LHCN-M2 (cell line): ENCODE data around the gene IGLON5. TPM values are rescaled to one million over a fixed set of nuclear protein-coding genes. Genes with fewer than 3 reads are reported as not detected.
A peak's percentile ranks its signal among the peaks of the same experiment; 100 is the strongest.

Experiments used
- DNase-seq: peaks from one replicate; pipeline ENCODE4 v3.0.0-alpha.2; 2012; ENCODE audit warnings: low read depth
- total RNA-seq: library from RNA; depleted of rRNA; stranded (reverse); fragments of >200 nt; gene quantifications from 2 replicates; pipeline ENCODE4 v1.2.3, GENCODE V29; 2014

Gene IGLON5
- total RNA-seq, 1 experiment from 2014 or later, result not detected

- DNase-seq, result no peak
Observed at GRCh38 chr19:51364200-51365106, 53.0 kb downstream of the IGLON5 start.

DNA sequence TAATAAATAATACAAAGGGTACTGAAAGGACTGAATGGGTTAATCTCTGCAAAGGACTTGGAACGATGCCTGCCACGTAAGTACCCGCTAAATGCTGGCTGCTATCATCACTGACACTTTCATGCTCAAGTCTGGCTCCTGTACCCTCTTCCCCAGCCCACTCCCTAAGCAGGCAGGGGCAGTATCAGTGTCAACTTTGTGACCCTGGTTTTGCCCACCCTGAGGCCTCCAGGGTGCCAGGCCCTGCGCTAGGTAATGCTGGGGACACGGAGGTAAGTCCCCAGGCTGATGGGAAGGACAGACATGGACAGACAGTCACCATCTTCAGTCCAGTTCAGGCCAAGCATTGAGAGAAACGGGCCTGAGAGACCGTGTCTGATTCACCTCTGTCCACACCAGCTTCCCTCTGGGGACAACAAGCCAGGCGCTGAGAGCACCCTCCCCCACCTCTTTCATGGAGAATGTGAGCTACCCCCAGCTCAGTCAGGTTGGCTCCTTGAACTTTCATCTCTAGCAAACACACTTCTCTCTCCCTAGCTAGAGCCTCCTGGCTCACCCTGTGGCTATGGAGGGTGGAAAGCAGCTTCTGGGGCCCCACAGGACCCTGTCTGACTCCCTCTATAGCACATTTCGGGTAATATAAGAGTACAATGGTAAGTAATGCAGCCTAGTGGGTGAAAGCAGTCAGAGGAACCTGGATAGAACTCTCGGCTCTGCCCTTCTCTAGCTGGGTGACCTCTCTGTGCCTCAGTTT is 53.9 kb downstream of the IGLON5 start:
- DNase-seq, result peak; percentile 54

- no peak for DNase-seq
Observed at GRCh38 chr19:51365965-51366388, 54.5 kb downstream of the IGLON5 start, which contains the start of gene ETFB. ETFB (minus strand) TSS chr19:51366388; CDS start chr19:51366326, 62 bp downstream.

- DNase-seq, result peak; percentile 97
Observed at GRCh38 chr19:51366389-51367254, 55.2 kb downstream of the IGLON5 start.

GRCh38 chr19:51367255-51367564 is 55.8 kb downstream of the IGLON5 start:
- no peak for DNase-seq

- peak; percentile 97 for DNase-seq
Observed at GRCh38 chr19:51367565-51368365, 56.3 kb downstream of the IGLON5 start.

DNA sequence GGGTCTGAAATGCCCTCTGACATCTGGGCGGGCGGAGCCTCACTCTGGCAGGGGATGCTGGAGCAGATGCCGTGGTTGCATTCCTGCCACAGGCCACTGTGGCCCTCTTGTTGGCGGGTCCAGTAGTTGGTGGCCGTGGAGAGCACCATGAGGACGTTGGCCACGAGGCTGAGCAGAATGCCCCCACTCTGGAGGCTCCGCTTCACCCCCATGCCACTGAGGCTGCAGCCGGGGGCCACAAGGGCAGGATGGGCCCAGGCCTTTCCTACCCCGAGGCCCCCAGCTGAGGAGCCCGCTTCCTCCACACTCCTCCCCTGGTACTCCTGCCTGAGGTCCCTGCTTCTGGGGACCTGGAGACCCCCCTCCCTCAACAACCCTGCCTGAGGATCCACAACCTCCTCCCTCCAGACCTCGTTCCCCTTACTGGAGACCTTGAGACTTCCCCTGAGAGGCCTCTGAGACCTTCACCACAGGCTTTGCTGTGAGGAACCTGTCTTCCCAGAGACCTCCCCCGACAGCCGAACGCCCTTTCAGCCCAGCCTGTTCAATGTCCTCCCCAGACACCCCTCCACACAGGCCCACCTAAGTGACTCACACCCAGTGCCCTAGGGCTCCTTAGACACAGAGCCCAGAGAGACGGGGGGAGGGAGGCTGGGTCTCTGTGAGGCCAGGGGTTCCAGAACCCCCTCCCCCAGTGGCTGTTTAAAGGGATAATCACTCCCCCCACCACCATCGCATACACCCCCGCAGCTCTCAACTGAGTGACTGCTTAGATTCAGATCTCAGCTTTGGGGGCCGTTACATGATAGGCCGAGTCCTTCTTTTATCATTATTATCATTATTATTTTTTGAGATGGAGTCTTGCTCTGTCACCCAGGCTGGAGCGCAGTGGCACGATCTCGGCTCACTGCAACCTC is 57.2 kb downstream of the IGLON5 start, which contains the start of gene CLDND2:
TSS of gene CLDND2 (minus strand) at position 638 of the 917 bp plus-strand sequence. CDS start at position 212, 426 bp downstream.
- no peak for DNase-seq

- DNase-seq, result no peak
Observed at GRCh38 chr19:51370230-51370629, 58.8 kb downstream of the IGLON5 start.

- DNase-seq, result no peak
Observed at GRCh38 chr19:51371186-51371690, 59.8 kb downstream of the IGLON5 start.

- DNase-seq, result no peak
Observed at GRCh38 chr19:51372021-51372648, 60.7 kb downstream of the IGLON5 start.

DNA sequence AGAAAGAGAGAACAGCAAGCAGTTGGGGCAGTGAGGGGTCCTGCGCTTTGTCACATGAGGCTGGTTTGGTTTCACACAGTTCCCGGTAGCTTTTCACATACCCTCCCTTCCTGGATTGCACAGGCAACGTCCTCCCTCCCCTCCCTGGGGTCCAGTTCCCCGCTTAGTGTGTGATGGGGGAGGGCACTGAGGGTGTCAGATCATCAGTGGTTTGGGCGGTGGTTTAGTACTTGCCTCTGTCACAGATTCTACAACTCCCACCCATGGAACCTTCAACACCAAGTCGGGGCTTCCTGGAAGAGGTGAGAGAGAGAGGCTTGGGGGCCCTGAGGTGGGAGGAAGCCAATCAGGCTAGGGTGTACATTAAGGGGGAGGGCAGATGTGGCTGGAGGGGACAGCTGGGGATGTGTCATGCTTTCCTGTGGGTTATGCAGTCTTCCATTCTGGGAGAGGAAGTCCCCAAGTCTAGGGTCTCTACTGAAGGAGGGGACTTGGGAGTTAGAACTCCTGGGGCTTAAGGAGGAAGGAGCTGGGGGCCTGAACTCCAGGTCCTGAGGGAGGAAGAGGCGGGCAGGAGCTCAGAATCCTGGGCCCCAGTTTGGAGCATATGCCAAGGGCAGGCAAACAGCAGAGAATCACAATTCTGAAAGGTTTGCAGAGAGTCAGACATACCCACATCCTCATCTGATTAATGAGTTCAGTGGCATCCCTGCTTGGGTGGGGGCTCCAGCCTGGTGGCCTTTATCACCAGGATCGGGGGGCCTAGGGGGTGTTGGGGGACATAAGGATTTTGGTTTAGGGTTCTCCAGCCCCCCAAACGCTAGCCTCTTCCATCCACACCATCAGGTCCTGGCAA is 61.4 kb downstream of the IGLON5 start, which contains the start of gene NKG7:
TSS of gene NKG7 (minus strand) at position 6 of the 856 bp plus-strand sequence. CDS start 119 bp downstream, outside the sequence.
- no peak for DNase-seq

DNA sequence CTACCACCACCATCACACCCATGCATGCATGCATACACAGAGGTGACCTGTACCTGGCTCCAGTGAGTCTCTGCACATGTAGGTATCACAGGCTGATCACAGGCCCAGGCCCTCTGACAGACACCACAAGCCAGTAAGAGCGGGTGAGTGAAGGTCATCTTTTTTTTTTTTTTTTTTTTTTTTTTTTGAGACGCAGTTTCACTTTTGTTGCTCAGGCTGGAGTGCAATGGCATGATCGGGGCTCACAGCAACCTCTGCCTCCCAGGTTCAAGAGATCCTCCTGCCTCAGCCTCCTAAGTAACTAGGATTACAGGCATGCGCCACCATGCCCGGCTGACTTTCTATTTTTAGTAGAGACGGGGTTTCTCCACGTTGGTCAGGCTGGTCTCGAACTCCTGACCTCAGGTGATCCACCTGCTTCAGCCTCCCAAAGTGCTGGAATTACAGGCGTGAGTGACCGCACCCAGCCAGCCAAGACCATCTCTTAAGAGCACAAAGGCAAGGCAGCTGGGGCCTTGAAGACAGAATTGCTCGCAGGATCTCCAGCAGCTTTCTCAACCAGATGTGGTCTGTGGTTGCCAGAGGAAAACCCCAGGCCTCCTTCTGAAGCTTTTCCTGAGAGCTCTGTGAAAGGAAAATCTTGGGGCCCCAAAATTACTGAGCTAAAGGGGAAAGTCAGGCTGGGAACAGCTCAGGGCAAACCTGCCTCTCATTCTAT is 64.2 kb downstream of the IGLON5 start:
- no peak for DNase-seq

- DNase-seq, result no peak
Observed at GRCh38 chr19:51377422-51377821, 66.0 kb downstream of the IGLON5 start.

DNA sequence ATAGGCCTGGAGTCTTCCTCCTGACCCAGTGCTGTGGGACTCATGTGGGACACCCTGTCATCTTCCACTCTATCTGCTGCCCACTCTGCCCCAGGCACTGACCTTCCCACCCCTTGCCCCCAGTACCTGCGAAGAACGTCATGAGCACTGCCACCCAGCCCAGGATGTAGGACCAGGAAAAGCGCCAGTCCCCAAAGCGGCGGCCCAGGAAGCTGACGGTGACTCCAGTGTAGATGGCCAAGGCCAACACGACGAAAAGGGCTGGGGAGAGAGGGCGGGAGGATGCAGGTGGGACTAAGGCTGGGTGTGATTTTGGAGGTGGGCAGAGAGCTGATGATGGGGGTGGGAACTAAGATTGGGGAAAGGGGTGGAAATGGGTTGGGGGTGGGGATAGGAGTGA is 68.9 kb downstream of the IGLON5 start:
- DNase-seq, result no peak
